Adipocyte (in vitro differentiated cells): ENCODE measurements around the gene ITIH5.
"Not testable (repeated sequence)": the region's sequence is repeated elsewhere in the genome, so short reads cannot be mapped to it uniquely, and the experiment has no call there.

ENCODE experiments used
- DNase-seq: peaks from one replicate; pipeline ENCODE4 v3.0.0-alpha.2; 2015; ENCODE audit warnings: low read depth
- H3K27me3 ChIP-seq: replicated peaks from 2 replicates; pipeline ENCODE4 v1.7.0; 2013; ENCODE audit warnings: mild to moderate bottlenecking, low read length, moderate library complexity; ENCODE audit not compliant: control insufficient read depth, insufficient read depth
- H3K36me3 ChIP-seq: 2 replicates; pipeline ENCODE4 v1.7.0; 2013; ENCODE audit warnings: low read length, mild to moderate bottlenecking, moderate library complexity; ENCODE audit not compliant: control insufficient read depth, insufficient read depth, severe bottlenecking
- H3K4me1 ChIP-seq: 2 replicates; pipeline ENCODE4 v1.7.0; 2013; ENCODE audit warnings: mild to moderate bottlenecking, low read length, moderate library complexity; ENCODE audit not compliant: control insufficient read depth, insufficient read depth
- H3K4me3 ChIP-seq: 2 replicates; pipeline ENCODE4 v1.7.0; 2013; ENCODE audit warnings: mild to moderate bottlenecking, low read length, moderate library complexity
- H3K9ac ChIP-seq: 2 replicates; pipeline ENCODE4 v1.7.0; 2013; ENCODE audit warnings: mild to moderate bottlenecking, low read length, moderate library complexity
- H3K9me3 ChIP-seq: 2 replicates; pipeline ENCODE4 v1.7.0; 2013; ENCODE audit warnings: mild to moderate bottlenecking, low read length, moderate library complexity; ENCODE audit not compliant: control insufficient read depth

The ITIH5 gene

DNA sequence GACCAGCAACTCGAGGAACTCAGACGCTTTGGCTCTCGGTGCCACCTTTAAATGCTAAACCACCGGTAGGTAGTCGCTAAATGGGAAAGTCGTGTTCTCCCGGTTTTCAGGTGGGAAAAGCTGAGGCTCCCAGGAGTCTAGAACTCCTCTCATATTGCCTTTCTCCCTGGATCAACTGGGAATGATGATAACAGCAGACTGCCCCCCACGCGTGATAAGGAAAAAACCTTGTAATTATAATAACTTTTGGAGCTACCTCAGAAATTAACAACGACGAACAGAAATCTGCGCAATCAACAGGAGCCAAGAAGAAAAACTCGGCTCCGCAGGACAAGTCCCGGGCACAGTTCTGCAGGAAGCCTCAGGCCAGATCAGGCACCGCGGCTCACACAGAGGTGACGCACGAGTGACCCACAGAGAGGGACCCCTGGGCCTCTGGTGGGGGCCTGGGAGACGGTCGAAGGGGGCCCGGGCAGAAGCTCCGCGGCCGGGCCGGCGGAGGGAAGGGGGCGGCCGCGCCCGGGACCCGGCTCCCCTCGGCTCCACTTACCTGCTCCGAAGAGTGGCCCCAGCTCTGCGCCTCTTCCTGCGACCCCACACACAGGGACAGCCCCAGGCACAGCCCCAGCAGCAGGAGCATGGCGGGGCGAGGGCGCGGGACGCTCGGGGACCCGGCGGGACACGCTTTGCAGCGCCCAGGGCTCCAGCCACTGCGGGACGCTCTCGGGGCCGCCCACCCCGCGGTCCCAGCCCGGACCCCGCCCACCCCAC lies at the start of gene ITIH5:
Gene ITIH5, minus strand, starts transcription at position 714 of the 771 bp plus-strand sequence. Its CDS starts 74 bp downstream, at position 640.
- peak; percentile 11 for DNase-seq
- H3K9me3 ChIP-seq: no peaks in the 10 kb centered on the region
- H3K4me1 ChIP-seq: peaks cover 42% of the 10 kb centered on the region
- H3K27me3 ChIP-seq: no peaks in the 10 kb centered on the region
- peak within 1 kb of the TSS; percentile 90 for H3K4me3 ChIP-seq
- H3K36me3 ChIP-seq: no peaks in the 10 kb centered on the region
- H3K9ac ChIP-seq: peak within 1 kb of the TSS; percentile 93

DNA sequence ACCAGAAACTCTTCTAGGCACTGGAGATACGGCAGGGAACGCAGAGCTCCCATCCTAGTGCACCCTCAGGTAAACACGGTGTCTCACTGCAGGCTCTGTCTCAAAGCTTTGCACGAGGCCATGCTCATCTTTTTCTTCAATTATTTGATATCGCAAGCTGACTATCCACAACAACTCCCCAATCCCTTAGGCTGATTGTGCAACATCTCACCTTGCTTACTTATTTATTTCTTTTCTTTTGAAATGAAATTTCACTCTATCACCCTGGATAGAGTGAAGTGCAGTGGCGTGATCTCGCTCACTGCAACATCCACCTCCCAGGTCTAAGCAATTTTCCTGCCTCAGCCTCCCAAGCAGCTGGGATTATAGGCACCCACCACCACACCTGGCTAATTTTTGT lies 48.7 kb upstream of the ITIH5 start:
- no peak for DNase-seq
- no peaks in the 10 kb centered on the region for H3K9me3 ChIP-seq
- H3K9ac ChIP-seq: no peak overlapping the region
- no peaks in the 10 kb centered on the region for H3K36me3 ChIP-seq
- H3K4me3 ChIP-seq: no peak overlapping the region
- H3K4me1 ChIP-seq: no peaks in the 10 kb centered on the region
- peaks cover 15% of the 10 kb centered on the region for H3K27me3 ChIP-seq

DNA sequence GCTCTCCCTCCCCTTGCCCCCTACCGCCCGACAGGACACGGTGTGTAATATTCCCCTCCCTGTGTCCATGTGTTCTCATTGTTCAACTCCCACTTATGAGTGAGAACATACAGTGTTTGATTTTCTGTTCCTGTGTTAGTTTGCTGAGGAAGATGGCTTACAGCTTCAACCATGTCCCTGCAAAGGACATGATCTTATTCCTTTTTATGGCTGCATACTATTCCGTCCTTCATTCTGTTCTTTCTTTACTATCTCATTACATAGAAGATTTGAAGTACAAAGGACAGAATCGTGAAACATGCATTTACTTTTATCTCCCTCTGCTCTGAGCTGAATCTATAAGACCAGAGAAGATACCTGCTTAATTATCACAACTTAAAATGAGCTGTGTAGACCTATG lies 44.3 kb upstream of the ITIH5 start:
- not testable (repeated sequence) for H3K9me3 ChIP-seq, H3K4me1 ChIP-seq, H3K9ac ChIP-seq, H3K4me3 ChIP-seq, DNase-seq, H3K36me3 ChIP-seq
- H3K27me3 ChIP-seq: peaks cover 15% of the 10 kb centered on the region

DNA sequence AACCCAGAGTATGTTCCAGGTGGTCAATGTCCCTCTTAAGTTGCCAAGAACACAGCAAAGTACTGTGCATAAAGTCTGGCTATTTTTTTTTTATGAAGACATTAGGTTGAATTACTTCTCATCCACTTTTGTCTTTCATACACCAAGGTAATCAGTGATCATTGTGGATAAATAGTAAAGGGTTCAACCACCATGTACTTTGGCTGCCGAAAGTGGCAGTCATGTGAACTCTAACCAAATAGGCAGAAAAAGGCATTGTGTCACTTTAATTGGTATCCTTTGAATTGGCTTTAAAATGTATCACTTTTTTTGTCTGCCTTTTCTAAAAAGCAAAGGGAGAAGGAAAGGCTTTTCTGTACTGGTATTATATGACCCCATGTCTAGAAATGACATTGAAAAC lies 43.7 kb upstream of the ITIH5 start:
- no peak for DNase-seq
- H3K4me3 ChIP-seq: no peak overlapping the region
- peaks cover 19% of the 10 kb centered on the region for H3K27me3 ChIP-seq
- H3K36me3 ChIP-seq: no peaks in the 10 kb centered on the region
- no peak overlapping the region for H3K9ac ChIP-seq
- no peaks in the 10 kb centered on the region for H3K4me1 ChIP-seq
- H3K9me3 ChIP-seq: no peaks in the 10 kb centered on the region

DNA sequence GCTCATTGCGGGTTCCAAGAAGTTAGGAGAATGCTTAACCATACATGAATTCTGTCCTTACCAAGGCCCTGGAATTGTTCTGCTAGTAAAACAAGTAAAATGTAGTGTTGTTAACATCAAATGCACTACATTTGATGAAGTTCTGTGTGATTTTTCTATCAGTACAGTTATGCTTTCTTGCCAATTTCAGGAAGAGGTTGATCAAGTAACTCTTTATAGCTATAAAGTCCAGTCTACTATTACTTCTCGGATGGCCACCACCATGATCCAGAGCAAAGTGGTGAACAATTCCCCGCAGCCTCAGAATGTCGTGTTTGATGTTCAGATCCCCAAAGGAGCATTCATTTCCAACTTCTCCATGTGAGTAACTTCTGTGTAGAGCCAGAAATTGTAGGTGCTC lies 42.1 kb upstream of the ITIH5 start:
- H3K4me3 ChIP-seq: no peak overlapping the region
- H3K36me3 ChIP-seq: no peaks in the 10 kb centered on the region
- H3K9me3 ChIP-seq: no peaks in the 10 kb centered on the region
- no peak overlapping the region for H3K9ac ChIP-seq
- no peaks in the 10 kb centered on the region for H3K4me1 ChIP-seq
- no peak for DNase-seq
- H3K27me3 ChIP-seq: peaks cover 31% of the 10 kb centered on the region

DNA sequence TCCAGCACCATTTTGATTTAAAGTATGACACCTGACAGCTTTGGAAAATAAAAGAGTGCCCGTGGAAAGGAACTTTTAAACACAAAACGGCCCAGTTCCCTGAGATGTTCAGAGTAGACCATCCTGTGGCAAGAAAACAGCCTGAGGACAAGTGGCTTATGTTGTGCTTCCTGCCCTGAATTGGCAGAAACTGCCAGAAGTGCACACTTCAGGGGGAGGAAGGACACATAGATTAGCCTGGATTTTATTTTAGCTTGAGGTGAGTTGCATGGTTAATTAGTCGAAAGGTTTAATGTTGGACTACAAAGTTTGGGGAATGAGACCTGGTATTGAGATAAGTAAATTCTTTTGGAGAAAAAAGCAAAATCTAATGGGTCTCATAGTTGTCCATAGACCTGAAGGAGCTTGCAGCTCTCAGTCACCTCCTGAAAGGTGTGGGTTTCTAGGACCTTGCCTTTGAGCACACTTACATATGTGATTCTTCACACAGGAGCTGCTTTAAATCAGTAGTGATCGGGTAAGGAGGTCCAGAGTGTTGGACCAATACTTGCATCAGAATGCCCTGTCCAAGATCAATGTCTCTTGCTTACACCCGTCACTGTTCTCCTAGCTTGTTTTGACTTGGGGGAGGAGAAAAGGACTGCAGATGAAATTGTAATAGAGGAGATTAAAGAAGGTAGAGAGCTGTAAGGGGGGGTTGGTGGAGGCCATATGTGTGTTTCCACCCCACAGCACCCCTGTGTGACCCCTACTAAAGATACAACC lies 41.3 kb upstream of the ITIH5 start:
- Histone ChIP-seq H3K9ac (no peak overlapping the region), H3K4me3 (no peak overlapping the region), H3K36me3 (no peaks in the 10 kb centered on the region), H3K27me3 (peaks cover 39% of the 10 kb centered on the region), H3K4me1 (no peaks in the 10 kb centered on the region), H3K9me3 (no peaks in the 10 kb centered on the region)
- DNase-seq: no peak

DNA sequence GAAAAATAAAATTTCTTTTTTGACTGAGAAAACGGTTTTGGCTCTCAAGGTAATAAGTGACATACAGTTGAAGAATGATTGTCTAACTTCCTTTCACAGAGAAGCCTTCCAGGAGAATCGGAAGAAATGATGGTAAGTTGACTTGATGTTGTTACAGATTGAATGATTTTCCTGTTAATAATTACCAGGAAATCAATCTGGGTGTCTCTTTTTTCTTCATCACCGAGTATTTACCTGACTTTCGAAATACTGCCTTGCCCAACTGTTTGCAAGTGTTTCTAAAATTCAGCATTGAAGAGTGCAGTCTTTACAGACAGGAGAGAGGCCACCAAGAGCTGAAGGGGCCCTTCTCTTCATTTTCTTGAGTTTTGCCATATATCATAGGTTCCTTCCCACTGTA lies 40.3 kb upstream of the ITIH5 start:
- peaks cover 48% of the 10 kb centered on the region for H3K27me3 ChIP-seq
- H3K9me3 ChIP-seq: no peaks in the 10 kb centered on the region
- DNase-seq: no peak
- H3K36me3 ChIP-seq: no peaks in the 10 kb centered on the region
- no peak overlapping the region for H3K4me3 ChIP-seq
- no peak overlapping the region for H3K9ac ChIP-seq
- H3K4me1 ChIP-seq: no peaks in the 10 kb centered on the region

DNA sequence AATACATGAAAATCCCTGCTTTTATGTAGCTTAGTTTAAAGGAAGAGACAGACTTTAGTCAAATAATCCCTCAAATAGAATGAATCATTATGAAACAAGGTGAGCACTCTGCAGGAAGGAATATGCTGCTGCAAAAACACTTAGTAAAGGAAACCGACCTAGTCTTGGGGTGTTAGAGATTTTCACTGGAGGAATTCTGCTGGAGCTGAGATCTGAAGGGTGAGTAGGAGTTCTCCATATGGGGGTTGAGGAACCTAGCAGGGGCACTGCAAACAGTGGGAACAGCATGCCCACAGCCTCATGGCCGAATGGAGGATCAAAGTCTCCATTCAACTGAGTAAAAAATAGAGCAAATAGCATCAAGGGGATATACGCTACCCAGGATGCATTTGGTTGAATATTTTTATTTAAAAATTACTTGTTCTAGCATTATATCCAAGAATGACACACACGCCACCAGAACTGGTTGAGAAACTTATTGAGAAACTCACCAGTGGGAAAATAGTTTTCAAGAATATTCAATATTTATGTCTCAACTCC lies 39.8 kb upstream of the ITIH5 start:
- DNase-seq: no peak
- H3K36me3 ChIP-seq: no peaks in the 10 kb centered on the region
- no peak overlapping the region for H3K9ac ChIP-seq
- peaks cover 51% of the 10 kb centered on the region for H3K27me3 ChIP-seq
- H3K4me1 ChIP-seq: no peaks in the 10 kb centered on the region
- no peak overlapping the region for H3K4me3 ChIP-seq
- H3K9me3 ChIP-seq: no peaks in the 10 kb centered on the region

DNA sequence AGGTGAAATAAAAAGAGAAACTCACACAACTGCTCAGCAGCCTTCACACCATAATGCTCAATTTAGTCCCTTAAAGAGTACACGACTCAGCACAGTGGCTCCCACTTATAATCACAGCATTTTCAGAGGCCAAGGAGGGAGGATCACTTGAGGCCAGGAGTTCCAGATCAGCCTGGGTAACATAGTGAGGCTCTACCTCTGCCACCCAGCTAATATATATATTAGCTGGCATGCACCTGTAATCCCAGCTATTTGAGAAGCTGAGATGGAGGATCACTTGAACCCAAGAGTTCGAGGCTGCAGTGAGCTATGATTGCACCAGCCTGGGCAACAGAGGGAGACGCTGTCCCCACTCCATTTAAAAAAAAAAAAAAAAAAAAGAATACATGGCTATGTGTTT lies 38.6 kb upstream of the ITIH5 start:
- Histone ChIP-seq H3K9ac (no peak overlapping the region), H3K9me3 (no peaks in the 10 kb centered on the region), H3K27me3 (peaks cover 51% of the 10 kb centered on the region), H3K36me3 (no peaks in the 10 kb centered on the region), H3K4me1 (peaks cover 4% of the 10 kb centered on the region), H3K4me3 (no peak overlapping the region)
- DNase-seq: no peak

DNA sequence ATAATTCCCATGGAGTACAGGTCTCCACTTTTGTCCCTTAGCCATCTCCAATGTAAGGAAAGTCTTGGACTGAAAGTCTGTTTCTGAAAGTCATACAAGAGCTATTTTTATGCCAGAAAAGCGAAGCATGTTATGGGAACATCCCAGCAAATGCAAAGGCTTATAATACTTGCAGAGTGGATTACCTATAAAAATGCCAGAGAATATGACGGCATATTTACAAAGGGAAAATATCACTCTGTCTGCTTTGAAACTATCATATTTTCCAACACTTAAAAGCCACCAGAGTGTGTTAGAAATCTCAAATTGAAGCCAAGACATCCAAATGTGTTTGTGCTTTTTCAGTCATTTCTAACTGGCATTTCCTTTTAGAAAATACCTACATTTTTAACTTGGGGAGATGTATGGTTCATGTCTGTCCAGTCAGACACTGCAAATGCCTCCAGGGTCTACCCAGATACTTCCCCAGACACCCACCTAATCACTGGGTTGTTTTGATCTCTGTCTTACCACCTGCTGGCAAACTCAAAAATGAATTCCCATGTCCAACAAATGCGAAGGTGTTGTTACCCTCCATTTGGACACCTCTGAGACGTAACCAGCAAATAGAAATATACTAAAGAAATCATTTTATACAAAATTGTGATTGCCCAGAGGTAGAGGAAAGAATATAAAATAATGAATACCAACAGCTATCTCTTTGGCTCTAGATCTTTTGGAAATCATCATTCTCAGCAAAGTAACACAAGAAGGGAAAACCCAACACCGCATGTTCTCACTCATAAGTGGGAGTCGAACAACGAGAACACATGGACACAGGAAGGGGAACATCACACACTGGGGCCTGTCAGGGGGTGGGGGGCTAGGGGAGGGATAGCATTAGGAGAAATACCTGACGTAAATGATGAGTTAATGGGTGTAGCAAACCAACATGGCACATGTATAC lies 37.6 kb upstream of the ITIH5 start:
- Histone ChIP-seq H3K9me3 (no peaks in the 10 kb centered on the region), H3K4me1 (peaks cover 4% of the 10 kb centered on the region), H3K27me3 (peaks cover 51% of the 10 kb centered on the region), H3K4me3 (no peak overlapping the region), H3K36me3 (no peaks in the 10 kb centered on the region), H3K9ac (no peak overlapping the region)
- no peak for DNase-seq

DNA sequence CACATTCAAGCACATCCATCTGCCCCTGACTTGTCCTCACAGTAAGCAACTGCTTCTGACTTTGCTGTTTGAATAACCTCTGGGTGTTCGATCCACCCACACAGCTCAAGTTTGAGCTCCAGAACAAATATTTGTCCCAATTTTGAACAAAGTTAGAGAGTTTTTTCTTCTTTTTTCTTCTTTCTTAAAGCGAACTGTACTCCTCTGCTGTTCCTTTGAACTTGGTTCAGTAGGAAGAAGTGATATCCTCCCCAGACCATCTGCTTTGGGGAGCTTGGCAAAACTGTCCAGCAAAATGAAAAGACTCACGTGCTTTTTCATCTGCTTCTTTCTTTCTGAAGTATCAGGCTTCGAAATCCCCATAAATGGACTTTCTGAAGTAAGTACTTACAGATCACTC lies 36.4 kb upstream of the ITIH5 start, which contains the start of gene ITIH2:
Gene ITIH2, plus strand, starts transcription at position 177 of the 400 bp plus-strand sequence. Its CDS starts 119 bp downstream, at position 296.
- Histone ChIP-seq H3K4me3 (no peak within 1 kb of the TSS), H3K9me3 (no peaks in the 10 kb centered on the region), H3K36me3 (no peaks in the 10 kb centered on the region), H3K9ac (no peak within 1 kb of the TSS), H3K4me1 (peaks cover 4% of the 10 kb centered on the region), H3K27me3 (peaks cover 47% of the 10 kb centered on the region)
- no peak for DNase-seq
